Memory B cell (primary cell): Measurements from ENCODE around the gene VKORC1L1.
"Not testable (repeated sequence)": the region's sequence is repeated elsewhere in the genome, so short reads cannot be mapped to it uniquely, and the experiment has no call there.

Experiments used
- ATAC-seq: fragments of 150-1000 bp; cut with Tn5 transposase; 2 replicates; pipeline ENCODE4 v1.10.0; 2021; ENCODE audit warnings: low read depth, mild to moderate bottlenecking, moderate library complexity
- DNase-seq, 2 donors: peaks; one replicate each; pipeline ENCODE4 v3.0.0; 2022; ENCODE audit warnings: low spot score in 2 of 2
- H3K27ac Mint-ChIP-seq: one replicate; pipeline ENCODE4 v1.8.0; 2022; ENCODE audit warnings: mild to moderate bottlenecking, moderate library complexity, mixed read lengths
- H3K27me3 Mint-ChIP-seq: one replicate; pipeline ENCODE4 v1.8.0; 2022; ENCODE audit warnings: mixed read lengths
- H3K36me3 Mint-ChIP-seq: one replicate; pipeline ENCODE4 v1.8.0; 2022; ENCODE audit warnings: mild to moderate bottlenecking, mixed read lengths
- H3K4me1 Mint-ChIP-seq: one replicate; pipeline ENCODE4 v1.8.0; 2022; ENCODE audit warnings: mixed read lengths
- H3K4me3 Mint-ChIP-seq: one replicate; pipeline ENCODE4 v1.8.0; 2022; ENCODE audit warnings: mild to moderate bottlenecking, moderate library complexity, mixed read lengths
- H3K9me3 Mint-ChIP-seq: one replicate; pipeline ENCODE4 v1.8.0; 2022; ENCODE audit warnings: mixed read lengths

Gene VKORC1L1

DNA sequence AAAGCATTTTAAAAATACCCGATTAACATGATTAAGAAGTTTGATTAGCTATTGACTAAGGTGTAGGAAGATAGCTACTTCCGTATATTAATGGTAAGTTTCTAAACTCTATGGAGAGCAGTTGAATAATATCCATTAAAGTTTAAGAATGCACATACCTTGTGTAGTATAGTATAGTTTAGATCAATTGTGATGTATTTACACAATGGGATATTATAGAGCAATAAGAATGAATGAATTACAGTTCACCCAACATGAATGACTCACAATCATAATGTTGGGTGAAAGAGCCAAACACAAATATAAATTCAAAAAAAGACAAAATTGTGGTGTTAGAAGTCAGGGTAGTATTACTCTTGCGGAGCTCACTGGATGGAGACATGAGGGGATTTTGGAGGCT is 24.4 kb downstream of the VKORC1L1 start:
- H3K4me1 Mint-ChIP-seq, H3K4me3 Mint-ChIP-seq, H3K9me3 Mint-ChIP-seq, H3K27ac Mint-ChIP-seq, DNase-seq, ATAC-seq, H3K27me3 Mint-ChIP-seq: not testable (repeated sequence)
- H3K36me3 Mint-ChIP-seq: peaks cover 20% of the 10 kb centered on the region

DNA sequence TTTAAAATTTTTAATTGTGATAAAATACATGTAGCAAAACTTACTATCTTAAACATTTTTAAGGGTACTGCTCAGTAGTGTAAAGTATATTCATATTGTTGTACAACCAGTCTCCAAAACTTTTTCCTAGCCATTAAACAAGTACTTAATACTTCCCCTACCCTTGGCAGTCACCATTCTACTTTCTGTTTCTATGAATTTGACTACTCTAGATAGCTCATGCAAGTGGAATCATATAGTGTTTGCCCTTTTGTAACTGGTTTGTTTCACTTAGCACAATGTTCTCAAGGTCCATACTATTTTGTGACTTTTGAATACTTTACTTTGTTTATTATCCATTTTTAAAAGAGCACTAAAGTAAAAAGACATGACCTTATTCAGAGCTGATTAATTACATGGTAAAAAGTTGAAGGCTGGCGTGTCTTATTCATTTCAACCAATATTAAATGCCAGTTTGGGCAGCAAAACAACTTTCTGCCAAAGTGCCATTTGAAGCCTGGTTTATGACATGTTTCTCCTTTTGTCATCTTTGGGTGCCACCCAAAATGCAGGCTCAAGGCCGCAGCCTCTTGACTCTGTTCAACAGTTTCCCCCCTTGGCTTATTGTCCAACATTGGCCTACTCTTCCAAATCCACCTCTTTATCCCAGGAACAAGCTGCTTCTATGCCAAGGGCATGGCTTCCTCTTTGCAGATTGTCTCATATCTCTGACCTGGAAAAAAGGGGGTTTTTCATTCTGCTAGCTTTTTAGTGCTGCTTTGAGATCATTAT is 26.0 kb downstream of the VKORC1L1 start:
- not testable (repeated sequence) for H3K27me3 Mint-ChIP-seq
- peaks cover 22% of the 10 kb centered on the region for H3K36me3 Mint-ChIP-seq

DNA sequence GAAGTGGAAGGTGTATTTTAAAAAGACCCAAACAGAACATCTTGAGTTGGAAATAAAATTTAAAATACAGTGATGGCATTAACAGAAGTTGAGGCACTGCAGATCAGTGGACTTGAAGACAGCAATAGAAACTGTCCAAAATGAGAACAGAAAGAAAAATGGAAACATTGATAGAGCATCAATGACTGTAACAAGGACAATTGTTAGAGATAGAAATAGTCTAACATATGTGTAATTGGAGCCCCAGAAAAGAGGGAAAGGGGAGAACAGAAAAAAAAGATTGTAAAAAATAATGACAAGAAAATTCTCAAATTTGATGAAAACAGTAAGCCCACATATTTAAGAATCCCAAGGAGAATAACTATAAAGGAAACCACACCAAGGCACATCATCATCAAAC is 29.4 kb downstream of the VKORC1L1 start:
- H3K9me3 Mint-ChIP-seq: peaks cover 11% of the 10 kb centered on the region
- no peaks in the 10 kb centered on the region for H3K27me3 Mint-ChIP-seq
- peaks cover 22% of the 10 kb centered on the region for H3K36me3 Mint-ChIP-seq
- peaks cover 4% of the 10 kb centered on the region for H3K4me1 Mint-ChIP-seq
- no peak for ATAC-seq
- no peak overlapping the region for H3K27ac Mint-ChIP-seq
- H3K4me3 Mint-ChIP-seq: no peak overlapping the region
- no peak for DNase-seq

More for the DNA sequence above, 26.0 kb downstream of the VKORC1L1 start:
- not testable (repeated sequence) for H3K4me1 Mint-ChIP-seq, H3K27ac Mint-ChIP-seq, ATAC-seq, DNase-seq, H3K4me3 Mint-ChIP-seq
- H3K9me3 Mint-ChIP-seq: peaks cover 11% of the 10 kb centered on the region

- H3K4me1 Mint-ChIP-seq: no peaks in the 10 kb centered on the region
- DNase-seq (no peak), ATAC-seq (no peak)
- H3K4me3 Mint-ChIP-seq: no peak overlapping the region
- no peaks in the 10 kb centered on the region for H3K36me3 Mint-ChIP-seq
- no peaks in the 10 kb centered on the region for H3K9me3 Mint-ChIP-seq
- H3K27ac Mint-ChIP-seq: no peak overlapping the region
- H3K27me3 Mint-ChIP-seq: no peaks in the 10 kb centered on the region
Observed at GRCh38 chr7:65907501-65908198, 34.8 kb downstream of the VKORC1L1 start.

DNA sequence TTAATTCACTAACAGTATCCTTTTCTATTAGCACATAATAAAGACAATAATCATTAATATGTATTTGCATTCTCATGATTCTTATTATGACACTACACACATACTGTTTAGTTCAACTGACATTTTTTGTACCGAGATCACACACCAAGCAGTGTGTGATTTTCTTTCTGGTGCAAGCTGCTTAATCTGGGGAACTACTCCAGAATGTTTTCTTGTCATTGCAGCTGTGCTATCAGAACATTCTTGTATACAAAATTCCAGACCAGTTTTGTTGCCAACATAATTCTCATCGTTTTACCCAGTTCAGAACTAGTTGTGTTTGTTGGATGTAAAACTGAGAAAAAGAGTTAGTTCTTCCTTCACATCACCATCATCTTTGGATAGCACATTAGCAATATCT is 37.4 kb downstream of the VKORC1L1 start:
- H3K9me3 Mint-ChIP-seq: no peaks in the 10 kb centered on the region
- DNase-seq (no peak), ATAC-seq (no peak)
- H3K4me1 Mint-ChIP-seq: no peaks in the 10 kb centered on the region
- H3K27me3 Mint-ChIP-seq: no peaks in the 10 kb centered on the region
- H3K36me3 Mint-ChIP-seq: no peaks in the 10 kb centered on the region
- no peak overlapping the region for H3K27ac Mint-ChIP-seq
- no peak overlapping the region for H3K4me3 Mint-ChIP-seq

GRCh38 chr7:65912237-65912636 is 39.4 kb downstream of the VKORC1L1 start:
- Mint-ChIP-seq H3K4me1 (peaks cover 9% of the 10 kb centered on the region), H3K27me3 (no peaks in the 10 kb centered on the region), H3K27ac (no peak overlapping the region), H3K9me3 (no peaks in the 10 kb centered on the region), H3K36me3 (no peaks in the 10 kb centered on the region), H3K4me3 (no peak overlapping the region)
- ATAC-seq: no peak
- no peak for DNase-seq

GRCh38 chr7:65915921-65916657 is 43.2 kb downstream of the VKORC1L1 start:
- Mint-ChIP-seq H3K4me3 (no peak overlapping the region), H3K4me1 (peaks cover 15% of the 10 kb centered on the region), H3K9me3 (no peaks in the 10 kb centered on the region), H3K36me3 (peaks cover 2% of the 10 kb centered on the region), H3K27ac (peak overlapping the region; percentile 19), H3K27me3 (no peaks in the 10 kb centered on the region)
- ATAC-seq: peak; percentile 96
- DNase-seq: peak in 1 of 2 donors; percentile 4

- Mint-ChIP-seq H3K36me3 (peaks cover 8% of the 10 kb centered on the region), H3K27ac (no peak overlapping the region)
- no peak for ATAC-seq
Observed at GRCh38 chr7:65923316-65923715, 50.4 kb downstream of the VKORC1L1 start.

GRCh38 chr7:65924193-65924592 is 51.3 kb downstream of the VKORC1L1 start:
- Mint-ChIP-seq H3K4me1 (peaks cover 6% of the 10 kb centered on the region), H3K27me3 (no peaks in the 10 kb centered on the region), H3K9me3 (no peaks in the 10 kb centered on the region), H3K27ac (no peak overlapping the region), H3K4me3 (no peak overlapping the region), H3K36me3 (peaks cover 8% of the 10 kb centered on the region)
- DNase-seq (no peak), ATAC-seq (no peak)

More at GRCh38 chr7:65923316-65923715, 50.4 kb downstream of the VKORC1L1 start:
- Mint-ChIP-seq H3K4me1 (peaks cover 8% of the 10 kb centered on the region), H3K4me3 (no peak overlapping the region), H3K9me3 (no peaks in the 10 kb centered on the region), H3K27me3 (no peaks in the 10 kb centered on the region)
- no peak for DNase-seq

- no peak overlapping the region for H3K27ac Mint-ChIP-seq
- no peak for ATAC-seq
Observed at GRCh38 chr7:65925040-65925439, 52.2 kb downstream of the VKORC1L1 start.

DNA sequence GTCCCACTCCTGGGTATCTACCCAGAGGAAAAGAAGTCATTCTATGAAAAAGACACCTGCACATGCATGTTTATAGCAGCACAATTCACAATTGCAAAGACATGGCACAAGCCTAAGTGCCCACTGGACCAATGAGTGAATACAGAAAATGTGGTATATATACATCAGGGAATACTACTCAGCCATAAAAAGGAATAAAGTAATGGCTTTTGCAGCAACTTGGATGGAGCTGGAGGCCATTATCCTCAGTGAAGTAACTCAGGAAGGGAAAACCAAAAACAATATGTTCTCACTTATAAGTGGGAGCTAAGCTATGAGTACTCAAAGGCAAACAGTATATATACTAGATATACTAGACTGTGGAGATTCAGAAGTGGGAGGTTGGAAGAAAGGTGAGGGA is 53.7 kb downstream of the VKORC1L1 start:
- H3K27me3 Mint-ChIP-seq: no peaks in the 10 kb centered on the region

More at GRCh38 chr7:65925040-65925439, 52.2 kb downstream of the VKORC1L1 start:
- H3K9me3 Mint-ChIP-seq: no peaks in the 10 kb centered on the region
- peaks cover 6% of the 10 kb centered on the region for H3K36me3 Mint-ChIP-seq
- H3K4me3 Mint-ChIP-seq: no peak overlapping the region
- peaks cover 5% of the 10 kb centered on the region for H3K4me1 Mint-ChIP-seq
- no peaks in the 10 kb centered on the region for H3K27me3 Mint-ChIP-seq
- DNase-seq: no peak

GRCh38 chr7:65927489-65928448 is 54.9 kb downstream of the VKORC1L1 start:
- Mint-ChIP-seq H3K27me3 (no peaks in the 10 kb centered on the region), H3K4me1 (peaks cover 9% of the 10 kb centered on the region), H3K36me3 (peaks cover 5% of the 10 kb centered on the region), H3K9me3 (no peaks in the 10 kb centered on the region), H3K27ac (no peak overlapping the region), H3K4me3 (no peak overlapping the region)
- ATAC-seq (no peak), DNase-seq (no peak)

More for the DNA sequence above, 53.7 kb downstream of the VKORC1L1 start:
- DNase-seq (no peak), ATAC-seq (no peak)
- Mint-ChIP-seq H3K9me3 (no peaks in the 10 kb centered on the region), H3K36me3 (peaks cover 5% of the 10 kb centered on the region), H3K4me3 (no peak overlapping the region), H3K4me1 (peaks cover 9% of the 10 kb centered on the region), H3K27ac (no peak overlapping the region)

DNA sequence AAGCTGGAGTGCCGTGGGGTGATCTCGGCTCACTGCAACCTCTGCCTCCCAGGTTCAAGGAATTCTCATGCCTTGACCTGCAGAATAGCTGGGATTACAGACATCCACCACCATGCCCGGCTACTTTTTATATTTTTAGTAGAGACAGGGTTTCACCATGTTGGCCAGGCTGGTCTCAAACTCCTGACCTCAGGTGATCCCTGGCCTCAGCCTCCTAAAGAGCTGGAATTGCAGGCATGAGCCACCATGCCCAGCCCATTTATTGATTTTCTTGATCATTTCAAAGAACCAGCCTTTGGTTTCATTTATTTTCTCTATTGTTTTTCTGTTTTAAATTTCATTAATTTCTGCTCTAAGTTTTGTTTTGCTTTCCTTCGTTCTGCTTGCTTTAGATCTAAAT is 58.8 kb downstream of the VKORC1L1 start:
- no peak for ATAC-seq
- H3K36me3 Mint-ChIP-seq: peaks cover 14% of the 10 kb centered on the region
- H3K9me3 Mint-ChIP-seq: peaks cover 5% of the 10 kb centered on the region
- no peak for DNase-seq
- peaks cover 6% of the 10 kb centered on the region for H3K4me1 Mint-ChIP-seq
- no peak overlapping the region for H3K4me3 Mint-ChIP-seq
- no peaks in the 10 kb centered on the region for H3K27me3 Mint-ChIP-seq
- H3K27ac Mint-ChIP-seq: no peak overlapping the region
